Chondrocyte (in vitro differentiated cells): ENCODE results near the gene EFL1. TPM values are rescaled to one million over a fixed set of nuclear protein-coding genes. Genes with fewer than 3 reads are reported as not detected.

ENCODE experiments used
- DNase-seq: peaks from one replicate; pipeline ENCODE4 v3.0.0; 2021; ENCODE audit warnings: mixed read lengths, low spot score
- H3K27ac Mint-ChIP-seq: one replicate; pipeline ENCODE4 v1.8.0; 2021; ENCODE audit warnings: mild to moderate bottlenecking, moderate library complexity, mixed read lengths; ENCODE audit not compliant: unreplicated experiment
- H3K27me3 Mint-ChIP-seq: 2 replicates; pipeline ENCODE4 v1.8.0; 2021; ENCODE audit warnings: low read depth, mixed read lengths
- H3K36me3 Mint-ChIP-seq: 2 replicates; pipeline ENCODE4 v1.8.0; 2021; ENCODE audit warnings: low read depth, mixed read lengths
- H3K4me1 Mint-ChIP-seq: 2 replicates; pipeline ENCODE4 v1.8.0; 2021; ENCODE audit warnings: low read depth, mild to moderate bottlenecking, mixed read lengths
- H3K4me3 Mint-ChIP-seq: one replicate; pipeline ENCODE4 v1.8.0; 2021; ENCODE audit warnings: mild to moderate bottlenecking, moderate library complexity, mixed read lengths; ENCODE audit not compliant: unreplicated experiment
- H3K9me3 Mint-ChIP-seq: 2 replicates; pipeline ENCODE4 v1.8.0; 2021; ENCODE audit warnings: low read depth, mixed read lengths
- total RNA-seq: library from RNA; stranded (reverse); gene quantifications from 3 replicates; pipeline ENCODE4 v1.2.1, GENCODE V29; 2021
- TF ChIP-seq, protein P1 (sequence below): fragments of 200-600 bp; sonication (generic); IDR thresholded peaks from 2 replicates; pipeline ENCODE4 v1.5.0; 2021; ENCODE audit warnings: antibody characterized with exemption, mild to moderate bottlenecking, moderate library complexity

EFL1 gene
- total RNA-seq, 1 donor from 2014 or later = 16.6 TPM

DNA sequence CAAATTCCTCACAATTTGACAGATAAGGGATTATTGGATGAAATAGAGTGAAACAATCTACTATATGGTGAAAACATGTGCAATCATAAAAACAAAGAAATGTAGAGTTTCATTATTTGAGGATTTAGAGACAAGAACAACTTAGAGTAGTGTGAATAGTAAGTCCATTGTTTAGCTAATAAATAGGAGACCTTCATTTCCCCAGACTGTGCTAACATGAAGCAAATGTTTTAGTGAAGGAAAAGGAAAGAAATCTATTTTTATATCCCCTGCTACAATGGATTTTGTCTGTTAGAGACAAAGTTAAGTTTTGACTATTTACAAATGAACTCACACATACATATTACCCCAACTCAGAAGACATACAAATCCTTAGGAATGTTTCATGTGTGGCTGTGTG is 77.8 kb downstream of the EFL1 start:
- Mint-ChIP-seq H3K4me3 (no peak overlapping the region), H3K27me3 (no peaks in the 10 kb centered on the region), H3K4me1 (peaks cover 55% of the 10 kb centered on the region), H3K27ac (peak overlapping the region; percentile 87), H3K36me3 (peaks cover 1% of the 10 kb centered on the region), H3K9me3 (no peaks in the 10 kb centered on the region)
- DNase-seq = no peak
- TF ChIP-seq, protein P1, sequence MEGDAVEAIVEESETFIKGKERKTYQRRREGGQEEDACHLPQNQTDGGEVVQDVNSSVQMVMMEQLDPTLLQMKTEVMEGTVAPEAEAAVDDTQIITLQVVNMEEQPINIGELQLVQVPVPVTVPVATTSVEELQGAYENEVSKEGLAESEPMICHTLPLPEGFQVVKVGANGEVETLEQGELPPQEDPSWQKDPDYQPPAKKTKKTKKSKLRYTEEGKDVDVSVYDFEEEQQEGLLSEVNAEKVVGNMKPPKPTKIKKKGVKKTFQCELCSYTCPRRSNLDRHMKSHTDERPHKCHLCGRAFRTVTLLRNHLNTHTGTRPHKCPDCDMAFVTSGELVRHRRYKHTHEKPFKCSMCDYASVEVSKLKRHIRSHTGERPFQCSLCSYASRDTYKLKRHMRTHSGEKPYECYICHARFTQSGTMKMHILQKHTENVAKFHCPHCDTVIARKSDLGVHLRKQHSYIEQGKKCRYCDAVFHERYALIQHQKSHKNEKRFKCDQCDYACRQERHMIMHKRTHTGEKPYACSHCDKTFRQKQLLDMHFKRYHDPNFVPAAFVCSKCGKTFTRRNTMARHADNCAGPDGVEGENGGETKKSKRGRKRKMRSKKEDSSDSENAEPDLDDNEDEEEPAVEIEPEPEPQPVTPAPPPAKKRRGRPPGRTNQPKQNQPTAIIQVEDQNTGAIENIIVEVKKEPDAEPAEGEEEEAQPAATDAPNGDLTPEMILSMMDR = no peak

DNA sequence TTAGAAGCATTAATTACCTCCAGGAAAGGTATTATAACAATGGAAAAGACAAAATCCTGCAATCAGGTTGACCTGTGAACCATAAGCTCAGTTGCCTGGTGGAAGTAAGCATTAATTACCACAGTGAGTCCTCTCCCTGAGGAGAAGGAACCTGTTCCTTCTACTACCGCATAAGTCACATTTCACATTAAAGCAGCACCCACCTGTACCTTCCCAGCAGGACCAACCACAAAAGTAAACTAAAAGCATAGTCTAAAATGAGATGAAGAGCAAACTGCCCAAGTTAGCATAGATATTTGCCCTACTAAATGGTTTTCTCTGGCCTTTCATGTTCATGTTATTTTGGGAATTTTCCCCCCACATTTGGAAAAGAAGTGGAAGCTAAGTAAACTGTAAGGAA is 78.2 kb downstream of the EFL1 start:
- TF ChIP-seq, protein P1 = no peak
- DNase-seq = no peak
- H3K27ac Mint-ChIP-seq = peak overlapping the region; percentile 87
- H3K36me3 Mint-ChIP-seq = peaks cover 1% of the 10 kb centered on the region
- no peaks in the 10 kb centered on the region for H3K9me3 Mint-ChIP-seq
- peaks cover 59% of the 10 kb centered on the region for H3K4me1 Mint-ChIP-seq
- H3K27me3 Mint-ChIP-seq = no peaks in the 10 kb centered on the region
- no peak overlapping the region for H3K4me3 Mint-ChIP-seq

DNA sequence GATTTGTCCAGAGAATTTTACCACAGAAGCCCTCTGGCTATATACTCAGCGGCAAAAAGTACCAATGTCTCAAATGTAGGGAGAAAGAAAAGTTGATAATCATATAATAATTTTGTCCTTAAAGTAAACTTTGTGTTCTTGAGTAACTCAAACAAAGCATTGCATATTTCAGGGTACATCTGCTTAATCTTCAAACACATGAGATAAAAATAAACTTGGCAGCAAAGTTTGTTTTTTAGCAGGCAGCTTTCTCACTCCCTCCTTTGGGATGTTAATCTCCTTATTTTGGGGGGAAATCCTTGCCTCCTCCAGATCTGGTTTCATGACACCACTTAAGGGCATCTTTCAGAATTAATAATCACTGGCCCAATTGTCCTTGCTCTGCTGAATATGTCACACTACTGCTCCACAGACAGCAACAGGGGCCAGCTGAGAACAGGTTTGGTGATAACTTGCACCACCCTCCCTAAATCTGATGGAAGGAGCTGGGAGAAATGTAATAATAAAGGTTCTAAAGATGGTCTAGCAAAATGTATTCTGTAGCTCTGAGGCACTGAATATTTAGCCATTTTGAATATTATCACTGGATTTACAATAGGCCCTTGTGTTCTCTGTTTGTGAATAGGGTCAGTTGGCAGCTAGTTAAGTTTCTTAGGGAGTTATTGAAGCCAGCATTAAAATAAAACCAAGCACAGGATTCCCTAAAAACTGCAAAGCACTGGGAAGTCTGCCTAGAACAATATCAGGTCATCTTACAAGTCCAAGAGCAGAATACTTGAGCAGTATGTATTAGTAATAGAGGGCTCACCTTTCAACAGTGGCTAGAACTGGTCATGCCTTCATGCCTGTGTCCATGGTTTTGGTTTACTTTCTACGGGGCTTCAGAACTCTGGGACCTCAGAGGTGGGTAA is 79.2 kb downstream of the EFL1 start:
- peaks cover 1% of the 10 kb centered on the region for H3K36me3 Mint-ChIP-seq
- no peak for DNase-seq
- TF ChIP-seq, protein P1 = no peak
- H3K4me3 Mint-ChIP-seq = no peak overlapping the region
- peak overlapping the region; percentile 87 for H3K27ac Mint-ChIP-seq
- H3K9me3 Mint-ChIP-seq = no peaks in the 10 kb centered on the region
- no peaks in the 10 kb centered on the region for H3K27me3 Mint-ChIP-seq
- peaks cover 67% of the 10 kb centered on the region for H3K4me1 Mint-ChIP-seq

DNA sequence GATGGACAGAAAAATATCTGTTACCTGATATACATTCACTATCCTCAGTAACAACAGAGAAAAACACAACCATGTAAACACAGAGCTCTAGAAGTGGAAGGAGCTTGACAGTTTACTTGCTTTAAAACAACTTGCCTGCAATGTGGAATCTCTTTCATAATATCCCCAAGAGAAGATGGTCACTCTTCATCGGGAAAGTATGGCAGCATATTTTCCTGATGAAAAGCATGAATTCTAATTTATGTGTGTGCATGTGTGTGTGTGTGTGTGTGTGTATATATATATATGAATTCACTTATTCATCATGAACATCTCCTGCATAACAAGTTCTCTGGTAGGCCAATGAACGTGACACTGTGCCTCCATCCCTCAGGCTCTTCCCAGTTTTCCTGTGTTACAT is 81.2 kb downstream of the EFL1 start:
- Mint-ChIP-seq H3K9me3 (no peaks in the 10 kb centered on the region), H3K36me3 (peaks cover 1% of the 10 kb centered on the region), H3K27me3 (no peaks in the 10 kb centered on the region), H3K4me1 (peaks cover 87% of the 10 kb centered on the region), H3K4me3 (no peak overlapping the region), H3K27ac (peak overlapping the region; percentile 61)
- no peak for DNase-seq
- TF ChIP-seq, protein P1 = no peak

DNA sequence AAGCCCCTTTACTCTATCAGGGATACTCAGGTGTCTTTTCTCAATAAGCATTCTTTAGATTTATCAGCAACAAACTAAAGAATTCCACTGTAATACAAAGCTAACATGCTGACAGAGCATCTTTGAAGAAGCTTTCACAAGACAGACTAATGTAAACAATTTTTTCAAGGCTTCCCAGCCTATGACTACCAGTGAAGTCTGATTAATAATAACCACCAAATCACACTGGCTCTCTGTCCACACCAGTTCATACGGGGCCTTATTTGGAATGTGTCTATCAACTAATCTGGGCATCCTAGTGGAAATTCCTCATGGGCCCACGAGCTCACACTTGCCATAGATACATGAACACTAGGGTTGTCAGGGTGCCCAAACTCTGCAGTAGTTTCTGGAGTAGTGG is 84.5 kb downstream of the EFL1 start:
- Mint-ChIP-seq H3K27ac (peak overlapping the region; percentile 97), H3K4me1 (peaks cover 72% of the 10 kb centered on the region), H3K9me3 (no peaks in the 10 kb centered on the region), H3K4me3 (no peak overlapping the region), H3K36me3 (peaks cover 1% of the 10 kb centered on the region), H3K27me3 (no peaks in the 10 kb centered on the region)
- no peak for DNase-seq
- TF ChIP-seq, protein P1 = no peak
